ENCODE results near the gene AKAIN1. TPM values are rescaled to one million over a fixed set of nuclear protein-coding genes. Genes with fewer than 3 reads are reported as not detected.
A peak's percentile ranks its signal among the peaks of the same experiment; 100 is the strongest.

Gene AKAIN1
- total RNA-seq, result under 1 TPM in 1 of 4 donors, not detected in 3; 0.95 TPM

- Histone ChIP-seq H3K36me3 (no peaks in the 10 kb centered on the region), H3K4me1 (peaks cover 0 to 9% (median 0%) of the 10 kb centered on the region in 3 donors), H3K27ac (no peak within 1 kb of the TSS), H3K4me3 (no peak within 1 kb of the TSS), H3K9me3 (no peaks in the 10 kb centered on the region), H3K27me3 (peaks cover 0 to 65% (median 13%) of the 10 kb centered on the region in 4 donors)
- TF ChIP-seq POLR2A (IDR thresholded peaks at IDR 0.05) (no peak), CTCF (IDR thresholded peaks at IDR 0.05) (no peak)
- 0 to 4% methylated on average over 2 to 14 of the region's 37 CpGs for WGBS, 2 donors
- intact Hi-C loops (cut with DNase I), result no loop called here
- DNase-seq, result no peak
Observed at GRCh38 chr18:5197032-5197434, at the start of gene AKAIN1. Gene AKAIN1 (minus strand): TSS chr18:5197257. CDS start chr18:5197053, 204 bp downstream.

- Histone ChIP-seq H3K27me3 (no peaks in the 10 kb centered on the region), H3K9me3 (no peaks in the 10 kb centered on the region), H3K4me1 (peaks cover 0 to 14% (median 6%) of the 10 kb centered on the region in 3 donors), H3K27ac (no peak overlapping the region), H3K36me3 (peaks cover 0 to 42% (median 0%) of the 10 kb centered on the region in 3 donors), H3K4me3 (no peak overlapping the region)
- no peak for TF ChIP-seq CTCF (IDR thresholded peaks at IDR 0.05)
- no peak for TF ChIP-seq POLR2A (IDR thresholded peaks at IDR 0.05)
- DNase-seq, result no peak
- intact Hi-C loops (cut with DNase I), result no loop called here
Observed at GRCh38 chr18:5244941-5245340, 47.9 kb upstream of the AKAIN1 start.

DNA sequence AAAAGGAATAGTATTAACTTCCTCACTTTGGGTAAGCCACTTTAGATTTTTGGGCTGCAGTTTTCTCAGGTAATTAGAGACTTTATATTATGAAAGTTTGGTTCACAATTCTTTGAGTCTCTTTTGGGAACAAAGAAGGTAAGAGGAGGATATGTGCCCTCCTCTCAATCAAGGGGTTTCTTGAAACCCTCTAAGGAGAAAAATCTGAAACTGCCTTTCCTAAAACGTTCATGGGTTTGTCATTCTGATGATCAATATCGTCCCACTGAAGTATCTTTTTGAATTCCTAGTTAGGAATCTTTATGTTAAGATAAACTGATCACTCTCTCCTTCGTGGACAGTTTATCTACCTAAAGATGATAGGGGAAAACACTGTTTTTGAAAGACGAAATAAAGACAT lies 42.4 kb upstream of the AKAIN1 start:
- Histone ChIP-seq H3K4me1 (peaks cover 0 to 40% (median 25%) of the 10 kb centered on the region in 3 donors), H3K9me3 (no peaks in the 10 kb centered on the region), H3K27ac (no peak overlapping the region), H3K36me3 (peaks cover 0 to 42% (median 0%) of the 10 kb centered on the region in 3 donors), H3K27me3 (no peaks in the 10 kb centered on the region), H3K4me3 (peak overlapping the region in 2 of 4 donors; percentile 80 to 95)
- TF ChIP-seq CTCF (IDR thresholded peaks at IDR 0.05) (no peak), POLR2A (IDR thresholded peaks at IDR 0.05) (no peak)
- DNase-seq, result no peak
- WGBS, 2 donors, result 71 to 80% methylated on average over 4 of the region's 4 CpGs
- intact Hi-C loops (cut with DNase I), result loop anchor here (5.0 kb wide), 1 partner anchor 58 kb away; the partner anchor contains the start of gene ZBTB14

DNA sequence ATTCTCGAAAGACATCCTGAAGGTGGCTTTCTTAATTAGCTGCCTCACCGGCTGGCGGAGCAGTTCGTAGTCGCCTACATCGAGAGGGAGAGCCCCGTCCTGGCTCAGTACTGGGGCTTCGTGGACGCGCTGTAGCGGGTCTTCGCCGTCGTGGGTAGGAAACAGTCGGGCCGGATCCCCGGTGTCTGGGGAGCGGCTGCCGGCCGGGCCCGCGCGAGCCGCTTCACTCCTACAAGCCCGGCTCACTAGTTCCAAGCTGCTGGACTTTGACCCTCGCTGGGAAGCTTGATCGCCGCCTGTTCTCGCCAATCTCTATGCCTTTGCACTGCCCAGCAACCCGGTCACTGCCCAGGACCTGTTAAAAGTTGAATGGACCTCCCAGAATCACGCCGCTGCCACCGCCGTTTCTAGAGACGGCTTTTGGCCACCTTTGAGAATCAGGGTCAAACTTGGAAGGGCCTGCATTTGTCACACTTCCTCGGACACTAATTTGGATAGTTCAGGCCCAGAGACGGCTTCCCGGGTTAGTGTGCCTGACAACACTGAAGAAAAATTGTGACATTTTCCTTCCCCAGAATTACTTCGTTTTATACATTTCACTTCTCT lies 41.4 kb upstream of the AKAIN1 start:
- H3K9me3 ChIP-seq, result no peaks in the 10 kb centered on the region
- H3K27me3 ChIP-seq, result no peaks in the 10 kb centered on the region
- peak overlapping the region; percentile 74 to 95 (median 80) for H3K4me3 ChIP-seq
- peak overlapping the region; percentile 90 to 99 (median 96) for H3K27ac ChIP-seq
- intact Hi-C loops (cut with DNase I), result loop anchor here (5.0 kb wide), 1 partner anchor 59 kb away; the partner anchor contains the start of gene ZBTB14
- H3K4me1 ChIP-seq, result peaks cover 0 to 40% (median 25%) of the 10 kb centered on the region in 3 donors
- peaks cover 0 to 32% (median 0%) of the 10 kb centered on the region in 3 donors for H3K36me3 ChIP-seq
- TF ChIP-seq CTCF (IDR thresholded peaks at IDR 0.05), result no peak
- TF ChIP-seq POLR2A (IDR thresholded peaks at IDR 0.05), result no peak
- DNase-seq, result no peak
- WGBS, 2 donors, result 3 to 16% methylated on average over 4 to 12 of the region's 39 CpGs

- Histone ChIP-seq H3K4me1 (peaks cover 0 to 40% (median 25%) of the 10 kb centered on the region in 3 donors), H3K27me3 (no peaks in the 10 kb centered on the region), H3K9me3 (no peaks in the 10 kb centered on the region), H3K27ac (peak overlapping the region; percentile 90 to 99 (median 96)), H3K36me3 (peaks cover 0 to 28% (median 0%) of the 10 kb centered on the region in 3 donors), H3K4me3 (peak overlapping the region; percentile 74 to 95 (median 80))
- WGBS, 2 donors, result 0% methylated on average over 25 to 50 of the region's 71 CpGs
- TF ChIP-seq POLR2A (IDR thresholded peaks at IDR 0.05), result peak in 3 of 4 donors; percentile 42 to 78 (median 44)
- TF ChIP-seq CTCF (IDR thresholded peaks at IDR 0.05), result peak in 2 of 6 experiments; percentile 34 to 44
- intact Hi-C loops (cut with DNase I), result loop anchor here (5.0 kb wide), 1 partner anchor 59 kb away; the partner anchor contains the start of gene ZBTB14
- DNase-seq, result peak; percentile 48
Observed at GRCh38 chr18:5237723-5238370, 40.8 kb upstream of the AKAIN1 start.
